ENCODE results near the gene TSPEAR.
A peak's percentile ranks its signal among the peaks of the same experiment; 100 is the strongest.

Gene TSPEAR

GRCh38 chr21:44478124-44478800 is 233.1 kb downstream of the TSPEAR start:
- no peak for DNase-seq

- no peak for DNase-seq
Observed at GRCh38 chr21:44477712-44478111, 233.7 kb downstream of the TSPEAR start.

GRCh38 chr21:44477131-44477530 is 234.2 kb downstream of the TSPEAR start:
- no peak for DNase-seq

GRCh38 chr21:44475266-44475845 is 236.0 kb downstream of the TSPEAR start:
- no peak for DNase-seq

GRCh38 chr21:44473915-44474555 is 237.3 kb downstream of the TSPEAR start:
- no peak for DNase-seq

- no peak for DNase-seq
Observed at GRCh38 chr21:44471996-44472395, 239.4 kb downstream of the TSPEAR start.

GRCh38 chr21:44471341-44471740 is 240.0 kb downstream of the TSPEAR start:
- DNase-seq: no peak

- DNase-seq: no peak
Observed at GRCh38 chr21:44467859-44468195, 243.5 kb downstream of the TSPEAR start.

GRCh38 chr21:44466996-44467858 is 244.1 kb downstream of the TSPEAR start:
- no peak for DNase-seq

GRCh38 chr21:44466351-44466954 is 244.9 kb downstream of the TSPEAR start:
- no peak for DNase-seq

GRCh38 chr21:44464351-44464750 is 247.0 kb downstream of the TSPEAR start:
- no peak for DNase-seq

GRCh38 chr21:44463724-44464123 is 247.6 kb downstream of the TSPEAR start:
- DNase-seq: no peak

GRCh38 chr21:44462834-44463200 is 248.6 kb downstream of the TSPEAR start:
- peak; percentile 44 for DNase-seq

GRCh38 chr21:44462086-44462833 is 249.1 kb downstream of the TSPEAR start:
- no peak for DNase-seq

GRCh38 chr21:44461464-44462001 is 249.8 kb downstream of the TSPEAR start:
- DNase-seq: peak; percentile 63

- no peak for DNase-seq
Observed at GRCh38 chr21:44461005-44461404, 250.4 kb downstream of the TSPEAR start.

GRCh38 chr21:44460441-44460755 is 251.0 kb downstream of the TSPEAR start:
- no peak for DNase-seq

GRCh38 chr21:44459712-44460440 is 251.5 kb downstream of the TSPEAR start:
- DNase-seq: no peak

GRCh38 chr21:44458971-44459711 is 252.2 kb downstream of the TSPEAR start:
- DNase-seq: no peak

- DNase-seq: no peak
Observed at GRCh38 chr21:44456915-44457736, 254.2 kb downstream of the TSPEAR start.
